GM23338 (cell line): ENCODE data around the gene CNIH1.

Source experiments
- CREB1 ChIP-seq: fragments of 250-450 bp; sonication (Bioruptor Pico); IDR thresholded peaks from 2 replicates; pipeline ENCODE4 v1.5.0; 2020; ENCODE audit warnings: low read depth, mild to moderate bottlenecking, moderate library complexity
- EZH2 ChIP-seq: fragments of 200-600 bp; sonication (generic); IDR thresholded peaks from one replicate; pipeline ENCODE4 v1.8.0; 2017; ENCODE audit warnings: antibody characterized with exemption, mild to moderate bottlenecking, low read depth; ENCODE audit not compliant: unreplicated experiment
- NANOG ChIP-seq: IDR thresholded peaks from 2 replicates; pipeline ENCODE4 v1.6.1; 2016; ENCODE audit warnings: antibody characterized with exemption, borderline replicate concordance
- POLR2AphosphoS5 ChIP-seq: IDR thresholded peaks from 2 replicates; pipeline ENCODE4 v1.6.1; 2016; ENCODE audit warnings: antibody characterized with exemption, low read depth
- ZNF114 ChIP-seq: fragments of 250-450 bp; sonication (Bioruptor Pico); IDR thresholded peaks from 2 replicates; pipeline ENCODE4 v1.5.0; 2020; ENCODE audit warnings: mild to moderate bottlenecking, moderate library complexity
- TF ChIP-seq, protein P1 (sequence below), 2 experiments: fragments of 200-600 bp in 1 of 2; sonication (generic) in 1 of 2; conservative IDR thresholded peaks; 2 replicates each; pipeline versions ENCODE4 v1.5.1 to v1.6.1; 2016 to 2017; ENCODE audit warnings: antibody characterized with exemption in 2 of 2, low read depth in 2 of 2, mild to moderate bottlenecking in 2 of 2, moderate library complexity in 1 of 2
- TF ChIP-seq, protein P2 (sequence below): IDR thresholded peaks from one replicate; pipeline ENCODE4 v1.6.1; 2018; ENCODE audit warnings: antibody characterized with exemption; ENCODE audit not compliant: unreplicated experiment

DNA sequence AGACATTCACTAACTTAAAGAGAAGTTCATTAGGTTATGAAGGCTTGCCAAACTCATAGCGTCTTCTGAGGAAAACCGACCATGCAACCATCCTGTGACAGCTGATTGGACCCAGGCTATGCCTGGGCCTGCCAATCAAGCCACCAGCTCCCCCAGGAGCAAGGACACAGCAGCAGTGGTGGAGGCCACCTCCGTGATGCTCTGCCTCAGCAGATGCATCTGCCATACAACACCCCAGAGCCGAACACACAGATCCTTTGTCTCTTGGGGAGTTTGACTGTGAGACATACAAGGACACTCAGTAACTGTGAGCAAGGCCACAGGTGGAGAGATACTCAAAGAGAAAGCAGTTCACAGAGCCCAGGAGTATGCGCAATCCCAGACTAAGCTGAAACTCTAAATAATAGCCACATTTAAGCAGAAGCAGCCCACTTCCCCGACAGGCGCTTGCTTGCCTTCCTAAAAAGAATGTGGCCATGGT, 10.0 kb upstream of the CNIH1 start:
- TF ChIP-seq, protein P1, sequence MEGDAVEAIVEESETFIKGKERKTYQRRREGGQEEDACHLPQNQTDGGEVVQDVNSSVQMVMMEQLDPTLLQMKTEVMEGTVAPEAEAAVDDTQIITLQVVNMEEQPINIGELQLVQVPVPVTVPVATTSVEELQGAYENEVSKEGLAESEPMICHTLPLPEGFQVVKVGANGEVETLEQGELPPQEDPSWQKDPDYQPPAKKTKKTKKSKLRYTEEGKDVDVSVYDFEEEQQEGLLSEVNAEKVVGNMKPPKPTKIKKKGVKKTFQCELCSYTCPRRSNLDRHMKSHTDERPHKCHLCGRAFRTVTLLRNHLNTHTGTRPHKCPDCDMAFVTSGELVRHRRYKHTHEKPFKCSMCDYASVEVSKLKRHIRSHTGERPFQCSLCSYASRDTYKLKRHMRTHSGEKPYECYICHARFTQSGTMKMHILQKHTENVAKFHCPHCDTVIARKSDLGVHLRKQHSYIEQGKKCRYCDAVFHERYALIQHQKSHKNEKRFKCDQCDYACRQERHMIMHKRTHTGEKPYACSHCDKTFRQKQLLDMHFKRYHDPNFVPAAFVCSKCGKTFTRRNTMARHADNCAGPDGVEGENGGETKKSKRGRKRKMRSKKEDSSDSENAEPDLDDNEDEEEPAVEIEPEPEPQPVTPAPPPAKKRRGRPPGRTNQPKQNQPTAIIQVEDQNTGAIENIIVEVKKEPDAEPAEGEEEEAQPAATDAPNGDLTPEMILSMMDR (conservative IDR thresholded peaks at IDR 0.05; ENCODE audit: low read depth in 2 of 2) = no peak
- TF ChIP-seq ZNF114 (CRISPR knock-in tag) (no peak), POLR2AphosphoS5 (no peak), EZH2 (no peak), CREB1 (CRISPR knock-in tag) (no peak), NANOG (no peak)
- TF ChIP-seq, protein P2, sequence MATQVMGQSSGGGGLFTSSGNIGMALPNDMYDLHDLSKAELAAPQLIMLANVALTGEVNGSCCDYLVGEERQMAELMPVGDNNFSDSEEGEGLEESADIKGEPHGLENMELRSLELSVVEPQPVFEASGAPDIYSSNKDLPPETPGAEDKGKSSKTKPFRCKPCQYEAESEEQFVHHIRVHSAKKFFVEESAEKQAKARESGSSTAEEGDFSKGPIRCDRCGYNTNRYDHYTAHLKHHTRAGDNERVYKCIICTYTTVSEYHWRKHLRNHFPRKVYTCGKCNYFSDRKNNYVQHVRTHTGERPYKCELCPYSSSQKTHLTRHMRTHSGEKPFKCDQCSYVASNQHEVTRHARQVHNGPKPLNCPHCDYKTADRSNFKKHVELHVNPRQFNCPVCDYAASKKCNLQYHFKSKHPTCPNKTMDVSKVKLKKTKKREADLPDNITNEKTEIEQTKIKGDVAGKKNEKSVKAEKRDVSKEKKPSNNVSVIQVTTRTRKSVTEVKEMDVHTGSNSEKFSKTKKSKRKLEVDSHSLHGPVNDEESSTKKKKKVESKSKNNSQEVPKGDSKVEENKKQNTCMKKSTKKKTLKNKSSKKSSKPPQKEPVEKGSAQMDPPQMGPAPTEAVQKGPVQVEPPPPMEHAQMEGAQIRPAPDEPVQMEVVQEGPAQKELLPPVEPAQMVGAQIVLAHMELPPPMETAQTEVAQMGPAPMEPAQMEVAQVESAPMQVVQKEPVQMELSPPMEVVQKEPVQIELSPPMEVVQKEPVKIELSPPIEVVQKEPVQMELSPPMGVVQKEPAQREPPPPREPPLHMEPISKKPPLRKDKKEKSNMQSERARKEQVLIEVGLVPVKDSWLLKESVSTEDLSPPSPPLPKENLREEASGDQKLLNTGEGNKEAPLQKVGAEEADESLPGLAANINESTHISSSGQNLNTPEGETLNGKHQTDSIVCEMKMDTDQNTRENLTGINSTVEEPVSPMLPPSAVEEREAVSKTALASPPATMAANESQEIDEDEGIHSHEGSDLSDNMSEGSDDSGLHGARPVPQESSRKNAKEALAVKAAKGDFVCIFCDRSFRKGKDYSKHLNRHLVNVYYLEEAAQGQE = no peak
